ENCODE data around the gene DUS2. TPM values are rescaled to one million over a fixed set of nuclear protein-coding genes. Genes with fewer than 3 reads are reported as not detected.

Gene DUS2
- total RNA-seq, 1 experiment from 2014 or later, result 27.9 TPM

DNA sequence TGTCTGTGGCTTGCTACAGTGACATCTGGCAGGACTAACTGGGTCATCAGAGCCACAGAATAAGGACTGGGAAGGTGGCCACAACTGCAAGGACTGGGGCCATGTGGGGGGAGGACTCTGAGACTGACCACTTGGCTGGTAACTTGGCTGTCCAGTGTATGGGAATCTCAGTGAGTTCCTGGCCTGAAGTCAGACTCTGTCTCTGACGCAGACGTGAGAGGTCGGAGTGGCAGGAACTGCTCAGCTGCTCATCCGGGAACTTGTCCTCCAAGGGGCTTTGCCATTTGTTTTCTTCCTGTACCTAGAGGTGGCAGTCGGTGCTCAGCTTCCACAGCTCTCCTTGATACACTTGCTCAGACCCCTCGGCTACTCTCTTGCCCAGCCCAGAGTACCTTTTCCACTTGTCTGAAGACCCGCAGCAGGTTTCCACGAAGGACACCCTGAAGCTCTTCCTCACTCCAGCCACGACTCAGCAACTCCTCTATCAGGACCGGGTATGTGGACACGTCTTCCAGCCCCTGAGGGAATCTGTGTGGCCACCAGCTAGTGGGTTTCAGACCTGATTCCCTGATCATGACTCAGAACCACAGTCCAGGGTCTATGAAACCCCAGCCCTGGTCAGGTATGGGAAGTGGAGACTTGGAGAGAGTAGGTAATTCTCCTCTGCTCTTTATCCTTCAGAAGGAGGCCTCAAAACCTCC, 35.5 kb upstream of the DUS2 start:
- TF ChIP-seq EMX1 (CRISPR knock-in tag; IDR thresholded peaks at IDR 0.05) (no peak), ZNF121 (CRISPR knock-in tag; IDR thresholded peaks at IDR 0.05) (no peak), ZNF281 (CRISPR knock-in tag; IDR thresholded peaks at IDR 0.05) (no peak), JAZF1 (CRISPR knock-in tag; IDR thresholded peaks at IDR 0.05) (no peak), OVOL2 (CRISPR knock-in tag; IDR thresholded peaks at IDR 0.05; ENCODE audit: borderline replicate concordance) (no peak), ATF6 (CRISPR knock-in tag; IDR thresholded peaks at IDR 0.05) (no peak), IRF2 (CRISPR knock-in tag; IDR thresholded peaks at IDR 0.05; ENCODE audit: borderline replicate concordance, low read depth) (no peak), CTCF (IDR thresholded peaks at IDR 0.05) (no peak), GRHL2 (CRISPR knock-in tag; IDR thresholded peaks at IDR 0.05; ENCODE audit: insufficient replicate concordance, severe bottlenecking) (no peak), TP53 (CRISPR knock-in tag; IDR thresholded peaks at IDR 0.05) (no peak), ZNF263 (CRISPR knock-in tag; IDR thresholded peaks at IDR 0.05; ENCODE audit: low read depth) (no peak)
- TF ChIP-seq, protein P1, sequence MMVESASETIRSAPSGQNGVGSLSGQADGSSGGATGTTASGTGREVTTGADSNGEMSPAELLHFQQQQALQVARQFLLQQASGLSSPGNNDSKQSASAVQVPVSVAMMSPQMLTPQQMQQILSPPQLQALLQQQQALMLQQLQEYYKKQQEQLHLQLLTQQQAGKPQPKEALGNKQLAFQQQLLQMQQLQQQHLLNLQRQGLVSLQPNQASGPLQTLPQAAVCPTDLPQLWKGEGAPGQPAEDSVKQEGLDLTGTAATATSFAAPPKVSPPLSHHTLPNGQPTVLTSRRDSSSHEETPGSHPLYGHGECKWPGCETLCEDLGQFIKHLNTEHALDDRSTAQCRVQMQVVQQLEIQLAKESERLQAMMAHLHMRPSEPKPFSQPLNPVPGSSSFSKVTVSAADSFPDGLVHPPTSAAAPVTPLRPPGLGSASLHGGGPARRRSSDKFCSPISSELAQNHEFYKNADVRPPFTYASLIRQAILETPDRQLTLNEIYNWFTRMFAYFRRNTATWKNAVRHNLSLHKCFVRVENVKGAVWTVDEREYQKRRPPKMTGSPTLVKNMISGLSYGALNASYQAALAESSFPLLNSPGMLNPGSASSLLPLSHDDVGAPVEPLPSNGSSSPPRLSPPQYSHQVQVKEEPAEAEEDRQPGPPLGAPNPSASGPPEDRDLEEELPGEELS (CRISPR knock-in tag; IDR thresholded peaks at IDR 0.05), result no peak
- POLR2A ChIA-PET, result no interaction called here
- no peaks in the 10 kb centered on the region for H3K9me3 Mint-ChIP-seq
- H3K4me1 Mint-ChIP-seq, result peaks cover 6% of the 10 kb centered on the region
- ATAC-seq (no peak), DNase-seq (ENCODE audit: low spot score) (no peak)
- no peak overlapping the region for H3K4me3 Mint-ChIP-seq
- H3K27ac Mint-ChIP-seq, result no peak overlapping the region
- peaks cover 18% of the 10 kb centered on the region for H3K27me3 Mint-ChIP-seq (ENCODE audit: low read depth)
- CTCF ChIA-PET, result interaction anchor here (1.2 to 1.5 kb wide), 3 partner anchors 52 to 171 kb away, joined by 3 to 8 read pairs (median 4); no protein-coding TSS in a partner anchor
- H3K36me3 Mint-ChIP-seq, result no peaks in the 10 kb centered on the region

DNA sequence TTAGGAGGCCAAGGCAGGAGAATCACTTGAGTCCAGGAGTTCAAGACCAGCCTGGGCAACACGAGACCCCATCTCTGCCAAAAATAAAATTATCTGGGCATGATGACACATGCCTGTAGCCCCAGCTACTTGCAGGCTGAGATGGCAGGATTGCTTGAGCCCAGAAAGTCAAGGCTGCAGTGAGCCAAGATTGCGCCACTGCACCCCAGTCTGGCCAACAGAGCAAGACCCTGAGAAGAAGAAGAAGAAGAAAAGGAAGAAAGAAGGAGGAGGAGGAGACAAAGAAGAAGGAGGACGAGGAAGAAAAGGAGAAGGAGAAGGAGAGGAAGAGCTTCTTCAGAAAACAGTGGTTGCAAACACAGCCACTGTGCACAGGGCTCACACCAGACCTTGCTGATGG, 34.4 kb upstream of the DUS2 start:
- ATAC-seq (no peak), DNase-seq (ENCODE audit: low spot score) (no peak)
- CTCF ChIA-PET, result interaction anchor here (0.5 to 1.3 kb wide), 2 partner anchors 131 to 172 kb away, joined by 3 read pairs; no protein-coding TSS in a partner anchor
- H3K27me3 Mint-ChIP-seq (ENCODE audit: low read depth), result peaks cover 18% of the 10 kb centered on the region
- H3K4me1 Mint-ChIP-seq, result no peaks in the 10 kb centered on the region
- H3K27ac Mint-ChIP-seq, result no peak overlapping the region
- no peaks in the 10 kb centered on the region for H3K36me3 Mint-ChIP-seq
- TF ChIP-seq NR2C2 (CRISPR knock-in tag; IDR thresholded peaks at IDR 0.05) (no peak), AFF4 (CRISPR knock-in tag; IDR thresholded peaks at IDR 0.05; ENCODE audit: borderline replicate concordance) (no peak), JAZF1 (CRISPR knock-in tag; IDR thresholded peaks at IDR 0.05) (no peak), OVOL2 (CRISPR knock-in tag; IDR thresholded peaks at IDR 0.05; ENCODE audit: borderline replicate concordance) (no peak), GTF2I (CRISPR knock-in tag; conservative IDR thresholded peaks at IDR 0.05) (no peak)
- TF ChIP-seq, protein P2, sequence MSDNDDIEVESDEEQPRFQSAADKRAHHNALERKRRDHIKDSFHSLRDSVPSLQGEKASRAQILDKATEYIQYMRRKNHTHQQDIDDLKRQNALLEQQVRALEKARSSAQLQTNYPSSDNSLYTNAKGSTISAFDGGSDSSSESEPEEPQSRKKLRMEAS (CRISPR knock-in tag; IDR thresholded peaks at IDR 0.05), result no peak
- H3K9me3 Mint-ChIP-seq, result no peaks in the 10 kb centered on the region
- no peak overlapping the region for H3K4me3 Mint-ChIP-seq
- POLR2A ChIA-PET, result interaction anchor here (0.6 kb wide), 1 partner anchor 16 kb away, joined by 6 read pairs; no protein-coding TSS in a partner anchor
